Calu3 (cell line): ENCODE data around the gene HMCN1. TPM values are rescaled to one million over a fixed set of nuclear protein-coding genes. Genes with fewer than 3 reads are reported as not detected.
"Not testable (repeated sequence)": the region's sequence is repeated elsewhere in the genome, so short reads cannot be mapped to it uniquely, and the experiment has no call there.

ENCODE experiments used
- BruUV-seq: library from RNA; stranded (reverse); fragments of 400-500 nt; replicated peaks from 2 replicates; lab custom pipeline; 2021; lab: Mats Ljungman, UMichigan
- CTCF ChIA-PET: fragments of 300-600 bp; sonication (Branson Sonifier 250); formaldehyde crosslinking; loops from one replicate; lab custom pipeline; 2022; ENCODE audit warnings: antibody characterized with exemption; lab: Charles Lee
- DNase-seq: peaks from one replicate; pipeline ENCODE4 v3.0.0; 2022
- H3K27ac Mint-ChIP-seq: one replicate; pipeline ENCODE4 v1.8.0; 2022; ENCODE audit warnings: mixed read lengths; ENCODE audit not compliant: unreplicated experiment
- H3K27me3 Mint-ChIP-seq: one replicate; pipeline ENCODE4 v1.8.0; 2022; ENCODE audit warnings: mixed read lengths; ENCODE audit not compliant: unreplicated experiment
- H3K36me3 Mint-ChIP-seq: one replicate; pipeline ENCODE4 v1.8.0; 2022; ENCODE audit warnings: mild to moderate bottlenecking, moderate library complexity, mixed read lengths; ENCODE audit not compliant: insufficient read depth, unreplicated experiment
- H3K4me1 Mint-ChIP-seq: one replicate; pipeline ENCODE4 v1.8.0; 2022; ENCODE audit warnings: mild to moderate bottlenecking, low read depth, mixed read lengths; ENCODE audit not compliant: unreplicated experiment
- H3K4me3 Mint-ChIP-seq: one replicate; pipeline ENCODE4 v1.8.0; 2022; ENCODE audit warnings: mild to moderate bottlenecking, low read depth, moderate library complexity, mixed read lengths; ENCODE audit not compliant: unreplicated experiment
- H3K9me3 Mint-ChIP-seq: one replicate; pipeline ENCODE4 v1.8.0; 2022; ENCODE audit warnings: low read depth, mixed read lengths; ENCODE audit not compliant: unreplicated experiment
- intact Hi-C: fragments of 100-400 bp; cut with micrococcal nuclease; formaldehyde crosslinking; loops from one replicate; pipeline ENCODE4 v1.10.0; 2022; ENCODE audit not compliant: unreplicated experiment
- total RNA-seq: library from RNA; stranded (reverse); gene quantifications from 2 replicates; pipeline ENCODE4 v1.2.3, GENCODE V29; 2022
- TF ChIP-seq, protein P1 (sequence below): fragments of 200-600 bp; IDR thresholded peaks from one replicate; pipeline ENCODE4 v1.8.0; 2022; ENCODE audit warnings: antibody characterized with exemption; ENCODE audit not compliant: unreplicated experiment

HMCN1 gene
- total RNA-seq, 1 experiment from 2014 or later = 0.05 TPM

GRCh38 chr1:185790194-185790735, 56.1 kb downstream of the HMCN1 start:
- Mint-ChIP-seq H3K4me3 (no peak overlapping the region), H3K4me1 (no peaks in the 10 kb centered on the region), H3K27ac (no peak overlapping the region), H3K9me3 (no peaks in the 10 kb centered on the region), H3K27me3 (no peaks in the 10 kb centered on the region), H3K36me3 (no peaks in the 10 kb centered on the region)
- CTCF ChIA-PET = no interaction called here
- intact Hi-C loops = no loop called here
- TF ChIP-seq, protein P1, sequence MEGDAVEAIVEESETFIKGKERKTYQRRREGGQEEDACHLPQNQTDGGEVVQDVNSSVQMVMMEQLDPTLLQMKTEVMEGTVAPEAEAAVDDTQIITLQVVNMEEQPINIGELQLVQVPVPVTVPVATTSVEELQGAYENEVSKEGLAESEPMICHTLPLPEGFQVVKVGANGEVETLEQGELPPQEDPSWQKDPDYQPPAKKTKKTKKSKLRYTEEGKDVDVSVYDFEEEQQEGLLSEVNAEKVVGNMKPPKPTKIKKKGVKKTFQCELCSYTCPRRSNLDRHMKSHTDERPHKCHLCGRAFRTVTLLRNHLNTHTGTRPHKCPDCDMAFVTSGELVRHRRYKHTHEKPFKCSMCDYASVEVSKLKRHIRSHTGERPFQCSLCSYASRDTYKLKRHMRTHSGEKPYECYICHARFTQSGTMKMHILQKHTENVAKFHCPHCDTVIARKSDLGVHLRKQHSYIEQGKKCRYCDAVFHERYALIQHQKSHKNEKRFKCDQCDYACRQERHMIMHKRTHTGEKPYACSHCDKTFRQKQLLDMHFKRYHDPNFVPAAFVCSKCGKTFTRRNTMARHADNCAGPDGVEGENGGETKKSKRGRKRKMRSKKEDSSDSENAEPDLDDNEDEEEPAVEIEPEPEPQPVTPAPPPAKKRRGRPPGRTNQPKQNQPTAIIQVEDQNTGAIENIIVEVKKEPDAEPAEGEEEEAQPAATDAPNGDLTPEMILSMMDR = no peak
- no TSS peak for BruUV-seq
- DNase-seq = no peak

GRCh38 chr1:185792040-185792439, 57.8 kb downstream of the HMCN1 start:
- H3K9me3 Mint-ChIP-seq = no peaks in the 10 kb centered on the region
- BruUV-seq = no TSS peak
- TF ChIP-seq, protein P1 = no peak
- H3K36me3 Mint-ChIP-seq = no peaks in the 10 kb centered on the region
- H3K4me1 Mint-ChIP-seq = no peaks in the 10 kb centered on the region
- intact Hi-C loops = no loop called here
- H3K27ac Mint-ChIP-seq = no peak overlapping the region
- CTCF ChIA-PET = interaction anchor here (0.6 kb wide), 1 partner anchor 443 kb away, joined by 3 read pairs; no protein-coding TSS in a partner anchor
- no peaks in the 10 kb centered on the region for H3K27me3 Mint-ChIP-seq
- H3K4me3 Mint-ChIP-seq = no peak overlapping the region
- DNase-seq = no peak

- H3K27me3 Mint-ChIP-seq, H3K4me1 Mint-ChIP-seq, H3K27ac Mint-ChIP-seq, DNase-seq, H3K9me3 Mint-ChIP-seq, H3K36me3 Mint-ChIP-seq, BruUV-seq, intact Hi-C loops, H3K4me3 Mint-ChIP-seq: not testable (repeated sequence)
- CTCF ChIA-PET = interaction anchor here (0.6 kb wide), 1 partner anchor 9 kb away, joined by 10 read pairs; no protein-coding TSS in a partner anchor
Observed at GRCh38 chr1:185794495-185794894, 60.3 kb downstream of the HMCN1 start.

GRCh38 chr1:185795181-185795580, 61.0 kb downstream of the HMCN1 start:
- intact Hi-C loops = no loop called here
- Mint-ChIP-seq H3K4me3 (no peak overlapping the region), H3K9me3 (no peaks in the 10 kb centered on the region), H3K36me3 (no peaks in the 10 kb centered on the region), H3K27me3 (no peaks in the 10 kb centered on the region), H3K27ac (no peak overlapping the region), H3K4me1 (no peaks in the 10 kb centered on the region)
- CTCF ChIA-PET = no interaction called here
- DNase-seq = no peak
- no TSS peak for BruUV-seq
- TF ChIP-seq, protein P1 = no peak

- Mint-ChIP-seq H3K9me3 (no peaks in the 10 kb centered on the region), H3K27ac (no peak overlapping the region), H3K4me1 (no peaks in the 10 kb centered on the region), H3K27me3 (no peaks in the 10 kb centered on the region), H3K36me3 (no peaks in the 10 kb centered on the region), H3K4me3 (no peak overlapping the region)
- CTCF ChIA-PET = no interaction called here
- no peak for DNase-seq
- intact Hi-C loops = no loop called here
- TF ChIP-seq, protein P1 = no peak
- no TSS peak for BruUV-seq
Observed at GRCh38 chr1:185798505-185798904, 64.3 kb downstream of the HMCN1 start.
